GM21528 (cell line): ENCODE results near the gene ORAI1.
"Not testable (repeated sequence)": the region's sequence is repeated elsewhere in the genome, so short reads cannot be mapped to it uniquely, and the experiment has no call there.

ENCODE experiments used
- ATAC-seq: cut with Tn5 transposase; IDR thresholded peaks from one replicate; pipeline ENCODE4 v1.9.1; 2021; ENCODE audit warnings: mild to moderate bottlenecking, moderate library complexity; ENCODE audit not compliant: unreplicated experiment, low FRiP score

ORAI1 gene

GRCh38 chr12:121641343-121641630, 15.0 kb downstream of the ORAI1 start:
- no peak for ATAC-seq

GRCh38 chr12:121648458-121649028, 22.2 kb downstream of the ORAI1 start:
- no peak for ATAC-seq

GRCh38 chr12:121649322-121649721, 23.0 kb downstream of the ORAI1 start:
- no peak for ATAC-seq

GRCh38 chr12:121649819-121650353, 23.6 kb downstream of the ORAI1 start:
- no peak for ATAC-seq

- ATAC-seq: no peak
Observed at GRCh38 chr12:121651320-121651719, 25.0 kb downstream of the ORAI1 start.

GRCh38 chr12:121652767-121653497, 26.6 kb downstream of the ORAI1 start:
- ATAC-seq: no peak

GRCh38 chr12:121653999-121654398, 27.7 kb downstream of the ORAI1 start:
- ATAC-seq: no peak

GRCh38 chr12:121656122-121656521, 29.8 kb downstream of the ORAI1 start:
- no peak for ATAC-seq

- ATAC-seq: no peak
Observed at GRCh38 chr12:121657305-121658008, 31.1 kb downstream of the ORAI1 start.

GRCh38 chr12:121661353-121662105, 35.2 kb downstream of the ORAI1 start:
- ATAC-seq: not testable (repeated sequence)

GRCh38 chr12:121663610-121663929, 37.2 kb downstream of the ORAI1 start:
- ATAC-seq: no peak

- not testable (repeated sequence) for ATAC-seq
Observed at GRCh38 chr12:121666829-121667228, 40.5 kb downstream of the ORAI1 start.

- no peak for ATAC-seq
Observed at GRCh38 chr12:121668750-121669520, 42.6 kb downstream of the ORAI1 start.

GRCh38 chr12:121669521-121669900, 43.2 kb downstream of the ORAI1 start, which contains the start of gene MORN3:
MORN3 (minus strand) TSS chr12:121669654; CDS start chr12:121669483, 171 bp downstream.
- no peak for ATAC-seq

- no peak for ATAC-seq
Observed at GRCh38 chr12:121673013-121673511, 46.7 kb downstream of the ORAI1 start.

- ATAC-seq: no peak
Observed at GRCh38 chr12:121676190-121676589, 49.9 kb downstream of the ORAI1 start.

GRCh38 chr12:121678305-121678704, 52.0 kb downstream of the ORAI1 start:
- no peak for ATAC-seq

GRCh38 chr12:121678716-121679300, 52.5 kb downstream of the ORAI1 start:
- no peak for ATAC-seq

GRCh38 chr12:121679661-121680197, 53.4 kb downstream of the ORAI1 start:
- ATAC-seq: not testable (repeated sequence)
